HG03108 (cell line): Measurements from ENCODE around the gene SGO2.
"Not testable (repeated sequence)": the region's sequence is repeated elsewhere in the genome, so short reads cannot be mapped to it uniquely, and the experiment has no call there.

Experiments
- ATAC-seq: cut with Tn5 transposase; IDR thresholded peaks from one replicate; pipeline ENCODE4 v1.9.1; 2021; ENCODE audit warnings: moderate library complexity; ENCODE audit not compliant: unreplicated experiment

SGO2 gene

GRCh38 chr2:200523604-200524003 lies 2.4 kb upstream of the SGO2 start:
- ATAC-seq = no peak

GRCh38 chr2:200525066-200525465 lies 941 bp upstream of the SGO2 start:
- ATAC-seq = no peak

GRCh38 chr2:200525551-200525881 lies 491 bp upstream of the SGO2 start:
- ATAC-seq = no peak

GRCh38 chr2:200528228-200528627 lies 2.2 kb downstream of the SGO2 start:
- no peak for ATAC-seq

- ATAC-seq = no peak
Measured at GRCh38 chr2:200533754-200534153, 7.7 kb downstream of the SGO2 start.

- no peak for ATAC-seq
Measured at GRCh38 chr2:200534572-200534971, 8.6 kb downstream of the SGO2 start.

GRCh38 chr2:200538139-200538538 lies 12.1 kb downstream of the SGO2 start:
- no peak for ATAC-seq

- ATAC-seq = no peak
Measured at GRCh38 chr2:200540793-200541192, 14.8 kb downstream of the SGO2 start.

- ATAC-seq = not testable (repeated sequence)
Measured at GRCh38 chr2:200566596-200566995, 40.6 kb downstream of the SGO2 start.

- no peak for ATAC-seq
Measured at GRCh38 chr2:200567932-200568331, 41.9 kb downstream of the SGO2 start.

- no peak for ATAC-seq
Measured at GRCh38 chr2:200575957-200576356, 50.0 kb downstream of the SGO2 start.

- ATAC-seq = no peak
Measured at GRCh38 chr2:200577027-200577426, 51.0 kb downstream of the SGO2 start.

GRCh38 chr2:200578778-200579177 lies 52.8 kb downstream of the SGO2 start:
- no peak for ATAC-seq

GRCh38 chr2:200584639-200585038 lies 58.6 kb downstream of the SGO2 start:
- no peak for ATAC-seq

- no peak for ATAC-seq
Measured at GRCh38 chr2:200585340-200585729, 59.3 kb downstream of the SGO2 start.

- ATAC-seq = peak; percentile 48
Measured at GRCh38 chr2:200585730-200586643, 60.0 kb downstream of the SGO2 start, which contains the start of gene AOX1. TSS of gene AOX1 (plus strand) at chr2:200586014. CDS start at chr2:200586109, 95 bp downstream.

- no peak for ATAC-seq
Measured at GRCh38 chr2:200586644-200586975, 60.6 kb downstream of the SGO2 start.

GRCh38 chr2:200587007-200587616 lies 61.1 kb downstream of the SGO2 start:
- ATAC-seq = no peak

GRCh38 chr2:200588076-200588678 lies 62.2 kb downstream of the SGO2 start:
- ATAC-seq = no peak

GRCh38 chr2:200590090-200590489 lies 64.1 kb downstream of the SGO2 start:
- no peak for ATAC-seq

GRCh38 chr2:200591308-200591707 lies 65.3 kb downstream of the SGO2 start:
- ATAC-seq = no peak
